Vagina (tissue), 2 donors: ENCODE measurements around the gene COX6A2.

Experiments
- CTCF ChIP-seq, 3 experiments: fragments of 450-650 bp in 2 of 3; fragments of 200-600 bp in 1 of 3; sonication (generic) in 1 of 3; IDR thresholded peaks; one replicate each; pipeline ENCODE4 v1.5.1; 2017 to 2019; ENCODE audit warnings: antibody characterized with exemption in 3 of 3, mild to moderate bottlenecking in 2 of 3, moderate library complexity in 2 of 3
- POLR2AphosphoS5 ChIP-seq, 2 donors: sonication (generic); formaldehyde crosslinking; IDR thresholded peaks; one replicate each; pipeline ENCODE4 v1.9.0; 2017; ENCODE audit warnings: antibody characterized with exemption in 2 of 2, mild to moderate bottlenecking in 2 of 2, low read depth in 1 of 2; ENCODE audit not compliant: insufficient read depth in 1 of 2

GRCh38 chr16:31472709-31473203 is 44.6 kb upstream of the COX6A2 start:
- TF ChIP-seq CTCF (IDR thresholded peaks at IDR 0.05) (peak; percentile 47 to 56 (median 49)), POLR2AphosphoS5 (IDR thresholded peaks at IDR 0.05; ENCODE audit: insufficient read depth in 1 of 2, low read depth in 1 of 2) (peak in 1 of 2 donors; percentile 68)
